SJSA1 (cell line): ENCODE measurements around the gene GTF2A1. TPM values are rescaled to one million over a fixed set of nuclear protein-coding genes. Genes with fewer than 3 reads are reported as not detected.

Experiments used
- DNase-seq, 2 experiments: peaks; one replicate each; pipeline ENCODE4 v3.0.0-alpha.2; 2015 to 2020; ENCODE audit warnings: low spot score in 2 of 2, low read depth in 1 of 2
- H3K27ac ChIP-seq: fragments of 250-450 bp; sonication (Bioruptor Pico); 2 replicates; pipeline ENCODE4 v1.5.1; 2020; ENCODE audit warnings: mild to moderate bottlenecking, moderate library complexity
- H3K27me3 ChIP-seq: fragments of 250-450 bp; sonication (Bioruptor Pico); replicated peaks from 2 replicates; pipeline ENCODE4 v1.5.1; 2020; ENCODE audit warnings: mild to moderate bottlenecking, moderate library complexity
- H3K36me3 ChIP-seq: fragments of 250-450 bp; sonication (Bioruptor Pico); 2 replicates; pipeline ENCODE4 v1.5.1; 2020; ENCODE audit warnings: mild to moderate bottlenecking
- H3K4me1 ChIP-seq: fragments of 250-450 bp; sonication (Bioruptor Pico); replicated peaks from 2 replicates; pipeline ENCODE4 v1.6.1; 2021; ENCODE audit warnings: mild to moderate bottlenecking
- H3K4me3 ChIP-seq: fragments of 250-450 bp; sonication (Bioruptor Pico); 2 replicates; pipeline ENCODE4 v1.5.1; 2020; ENCODE audit warnings: mild to moderate bottlenecking
- H3K9me3 ChIP-seq: fragments of 250-450 bp; sonication (Bioruptor Pico); replicated peaks from 2 replicates; pipeline ENCODE4 v1.5.1; 2020; ENCODE audit warnings: mild to moderate bottlenecking
- total RNA-seq: library from RNA; depleted of rRNA; stranded (reverse); fragments of >200 nt; shearing (Covaris generic); gene quantifications from 2 replicates; pipeline ENCODE4 v1.2.3, GENCODE V29; 2014; rRNA removed

The GTF2A1 gene
- 24.5 and 39.9 TPM in 2 replicates for total RNA-seq

DNA sequence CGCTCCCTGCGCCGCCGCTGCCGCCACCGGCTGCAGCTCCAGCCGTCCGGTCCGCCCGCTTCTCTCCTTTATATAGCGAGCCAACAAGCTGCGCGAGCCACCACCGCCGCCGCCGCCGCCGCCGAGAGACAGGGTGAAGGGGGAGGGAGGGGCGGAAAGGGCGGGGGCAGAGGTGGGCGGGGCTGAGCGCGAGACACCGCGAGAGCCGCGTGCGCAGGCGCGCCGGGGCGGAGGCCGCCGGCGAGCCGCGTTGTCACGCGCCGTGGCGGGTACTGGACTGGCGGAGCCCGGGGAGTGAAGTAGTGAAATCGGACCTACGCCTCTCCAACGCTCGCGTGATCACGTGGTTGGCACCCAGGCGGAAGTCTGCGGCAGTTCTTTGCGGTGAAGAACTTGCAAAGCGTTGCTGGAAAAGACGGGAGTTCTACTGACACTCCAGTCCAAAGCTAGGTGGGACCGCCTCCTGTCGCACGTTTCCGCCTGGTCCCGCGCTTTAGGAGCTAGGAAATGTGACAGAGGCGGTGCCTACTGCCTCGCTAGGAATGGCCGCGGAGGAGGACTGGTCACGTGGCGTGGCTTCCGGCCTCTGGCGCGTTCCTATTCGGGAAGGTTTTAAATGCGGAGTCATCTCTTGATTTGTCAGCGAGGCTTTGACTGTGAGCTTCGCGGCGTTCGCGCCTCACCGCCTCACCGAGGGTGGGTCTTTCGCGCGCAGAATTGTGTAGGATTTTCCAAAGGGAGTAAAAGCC, at the start of gene GTF2A1:
Gene GTF2A1 (minus strand): TSS at position 130 of the 749 bp plus-strand sequence. CDS start 441 bp downstream, outside the sequence.
- Histone ChIP-seq H3K9me3 (no peaks in the 10 kb centered on the region), H3K4me3 (peak within 1 kb of the TSS; percentile 48), H3K36me3 (peaks cover 14% of the 10 kb centered on the region), H3K4me1 (peaks cover 7% of the 10 kb centered on the region; the same call in 1 of the 2 replicates), H3K27ac (peak within 1 kb of the TSS; percentile 99), H3K27me3 (no peaks in the 10 kb centered on the region)
- DNase-seq, result peak; percentile 94 to 97

DNA sequence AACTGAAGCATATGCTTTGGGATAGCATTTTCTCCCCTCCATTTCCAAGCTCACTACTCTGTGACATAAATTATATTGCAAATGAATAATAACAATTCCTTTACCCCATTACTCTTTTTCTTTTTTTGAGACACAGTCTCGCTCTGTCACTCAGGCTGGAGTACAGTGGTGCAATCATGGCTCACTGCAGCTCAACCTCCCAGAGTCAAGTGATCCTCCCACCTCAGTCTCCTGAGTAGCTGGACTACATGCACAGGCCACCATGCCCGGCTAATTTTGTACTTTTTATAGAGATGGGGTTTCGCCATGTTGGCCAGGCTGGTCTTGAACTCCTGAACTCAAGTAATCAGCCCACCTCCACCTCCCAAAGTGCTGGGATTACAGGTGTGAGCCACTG, 49.2 kb upstream of the GTF2A1 start:
- Histone ChIP-seq H3K27me3 (no peaks in the 10 kb centered on the region), H3K4me3 (no peak overlapping the region), H3K9me3 (no peaks in the 10 kb centered on the region), H3K27ac (no peak overlapping the region), H3K36me3 (no peaks in the 10 kb centered on the region), H3K4me1 (no peaks in the 10 kb centered on the region)
- no peak for DNase-seq

DNA sequence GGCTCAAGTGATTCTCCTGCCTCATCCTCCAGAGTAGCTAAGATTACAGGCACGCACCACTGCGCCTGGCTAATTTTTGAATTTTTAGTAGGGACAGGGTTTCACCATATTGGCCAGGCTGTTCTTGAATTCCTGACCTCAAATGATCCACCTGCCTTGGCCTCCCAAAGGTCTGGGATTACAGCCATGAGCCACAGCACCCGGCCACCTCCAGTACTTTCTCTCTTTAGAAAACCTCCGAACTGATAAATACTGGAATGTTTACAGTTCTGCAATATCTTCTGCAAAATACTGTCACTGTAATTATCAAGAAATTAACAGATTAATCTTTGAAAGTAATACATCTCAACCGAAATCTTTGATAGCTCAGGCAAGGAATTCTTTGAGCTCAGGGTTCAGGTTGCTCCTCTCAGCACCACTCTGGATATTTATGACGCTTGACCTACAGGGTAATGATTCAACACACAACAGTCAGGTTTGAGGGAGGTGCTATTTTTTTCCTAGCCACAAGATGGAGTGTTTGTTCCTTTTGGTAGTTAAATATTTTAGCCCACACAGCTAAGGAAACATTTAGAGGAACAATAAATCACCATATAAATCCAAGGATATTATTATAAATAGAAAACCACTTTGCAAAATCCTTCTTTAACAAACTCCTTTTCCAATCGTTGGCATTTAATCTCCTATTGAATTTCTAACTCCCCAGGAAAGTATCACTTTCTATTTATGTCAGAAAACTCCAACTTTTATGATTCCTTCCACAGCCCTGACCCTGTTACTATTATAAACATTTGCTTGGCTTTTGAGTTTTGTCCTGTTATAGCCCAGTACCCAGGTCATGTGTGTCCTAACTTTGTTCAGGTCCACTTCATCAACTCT, 48.6 kb upstream of the GTF2A1 start:
- Histone ChIP-seq H3K36me3 (no peaks in the 10 kb centered on the region), H3K27ac (no peak overlapping the region), H3K27me3 (no peaks in the 10 kb centered on the region), H3K4me3 (no peak overlapping the region), H3K4me1 (no peaks in the 10 kb centered on the region), H3K9me3 (no peaks in the 10 kb centered on the region)
- DNase-seq, result peak in 1 of 2 experiments; percentile 23

DNA sequence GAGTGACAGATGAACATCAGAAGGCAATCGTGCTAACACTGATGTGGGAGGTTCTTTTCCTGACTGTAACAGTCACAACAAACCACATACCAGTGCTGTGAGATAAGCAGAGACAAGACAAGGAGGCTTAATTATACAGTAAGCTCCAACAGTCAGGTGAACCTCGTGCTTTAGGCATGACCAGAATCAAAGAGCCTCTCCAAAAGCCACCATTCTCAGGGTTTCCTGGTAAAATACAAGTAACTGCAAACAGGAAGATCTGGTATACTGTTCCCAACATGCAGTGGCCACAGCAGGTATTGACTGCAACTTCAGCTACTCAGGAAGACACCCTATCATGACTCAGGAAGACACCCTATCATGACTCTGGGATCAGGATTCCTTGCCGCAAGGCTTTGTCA, 47.3 kb upstream of the GTF2A1 start:
- Histone ChIP-seq H3K27me3 (no peaks in the 10 kb centered on the region), H3K4me1 (no peaks in the 10 kb centered on the region), H3K9me3 (no peaks in the 10 kb centered on the region), H3K27ac (no peak overlapping the region), H3K36me3 (no peaks in the 10 kb centered on the region), H3K4me3 (no peak overlapping the region)
- no peak for DNase-seq

DNA sequence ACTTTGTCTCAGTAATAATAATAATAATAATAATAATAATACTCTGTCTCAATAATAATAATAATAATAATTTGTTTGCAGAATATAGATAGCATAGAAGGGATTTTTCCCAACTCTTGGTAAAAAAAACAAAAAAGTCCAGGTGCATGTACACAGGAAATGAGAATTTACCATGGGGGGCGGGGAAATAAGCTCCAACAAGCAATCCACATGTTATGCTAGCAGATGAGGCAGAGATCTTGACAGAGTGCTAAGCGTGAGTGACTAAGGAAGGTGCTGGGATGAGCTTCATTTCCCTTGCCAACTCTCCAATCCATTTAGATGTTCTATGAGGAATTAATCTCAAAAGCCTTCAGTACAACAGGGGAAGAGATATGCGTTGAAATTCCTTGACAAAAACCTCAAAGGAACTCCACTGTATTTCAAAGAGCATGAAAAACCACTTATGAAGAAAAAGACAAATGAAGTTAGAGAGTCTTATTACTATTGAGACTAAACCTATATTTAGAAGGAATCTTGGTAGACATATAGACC, 44.9 kb upstream of the GTF2A1 start:
- H3K27me3 ChIP-seq, result no peaks in the 10 kb centered on the region
- no peaks in the 10 kb centered on the region for H3K36me3 ChIP-seq
- no peak overlapping the region for H3K4me3 ChIP-seq
- DNase-seq, result no peak
- no peaks in the 10 kb centered on the region for H3K9me3 ChIP-seq
- no peak overlapping the region for H3K27ac ChIP-seq
- no peaks in the 10 kb centered on the region for H3K4me1 ChIP-seq

DNA sequence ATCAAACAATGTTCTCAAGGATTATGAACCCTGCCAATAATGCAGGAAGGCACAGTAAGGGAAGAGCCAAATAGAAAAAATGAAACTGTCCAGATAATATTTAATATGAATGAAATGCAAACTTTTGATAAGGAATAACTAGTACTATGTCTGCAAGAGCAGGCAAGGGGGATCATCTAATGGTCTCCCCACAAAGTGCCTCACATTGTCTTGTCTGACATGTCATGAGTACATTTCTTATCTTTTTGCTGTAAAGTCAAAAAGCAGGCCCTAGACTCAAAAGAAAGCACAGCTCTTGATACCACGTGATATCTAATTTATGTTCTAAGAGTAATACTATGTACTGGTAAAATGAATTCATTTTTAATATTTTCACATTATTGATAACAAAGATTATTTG, 43.9 kb upstream of the GTF2A1 start:
- DNase-seq, result no peak
- H3K4me3 ChIP-seq, result no peak overlapping the region
- H3K27ac ChIP-seq, result no peak overlapping the region
- H3K36me3 ChIP-seq, result no peaks in the 10 kb centered on the region
- H3K9me3 ChIP-seq, result no peaks in the 10 kb centered on the region
- no peaks in the 10 kb centered on the region for H3K4me1 ChIP-seq
- H3K27me3 ChIP-seq, result no peaks in the 10 kb centered on the region

DNA sequence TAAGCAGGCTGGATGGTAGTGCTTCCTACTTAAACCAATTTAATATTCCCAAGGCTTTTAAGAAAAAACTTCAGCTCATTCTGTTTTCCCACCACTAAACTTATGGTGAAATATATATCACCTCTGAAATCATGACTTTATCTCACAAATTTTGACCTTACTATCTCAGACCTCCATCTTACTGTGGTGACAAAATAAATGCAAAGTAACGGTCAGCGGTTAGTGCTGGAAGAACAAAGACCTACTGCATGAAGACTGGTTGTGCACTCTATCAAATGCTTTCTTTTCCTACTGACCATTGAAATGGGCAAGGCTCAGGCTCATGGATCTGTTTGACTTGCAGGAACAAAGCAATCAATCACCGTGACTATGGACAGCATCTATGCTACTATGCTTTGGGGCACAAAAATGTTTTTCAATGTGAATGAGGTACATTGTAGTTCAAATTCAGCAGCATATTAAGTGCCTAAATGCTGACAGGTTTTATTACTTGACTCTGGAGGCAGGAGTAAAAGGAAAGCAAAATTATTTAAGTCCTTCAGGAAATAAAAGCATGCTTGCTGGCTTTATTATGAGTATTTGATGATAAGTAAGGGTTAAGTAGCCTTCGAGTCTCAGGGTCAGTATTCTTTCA, 43.1 kb upstream of the GTF2A1 start:
- no peak overlapping the region for H3K4me3 ChIP-seq

DNA sequence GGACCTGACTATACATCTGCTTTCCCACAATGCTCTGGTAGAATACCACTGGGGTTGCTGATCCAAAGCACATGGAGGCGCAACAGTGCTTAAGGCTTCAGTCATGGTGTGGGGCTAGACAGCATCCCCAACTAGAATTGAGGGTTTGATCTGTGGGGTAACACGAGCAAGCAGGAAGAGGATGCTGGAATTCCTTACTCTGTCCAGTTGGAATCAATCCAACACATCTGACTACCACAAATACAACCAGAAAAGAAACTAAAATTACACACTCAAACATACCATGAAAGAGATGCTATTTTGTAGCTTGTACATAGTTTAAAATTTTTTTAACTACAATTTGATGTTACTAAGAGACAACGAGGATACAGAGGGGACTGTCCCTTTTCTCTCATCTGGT, 40.4 kb upstream of the GTF2A1 start:
- no peak for DNase-seq

More for the DNA sequence above, 43.1 kb upstream of the GTF2A1 start:
- DNase-seq, result no peak
- Histone ChIP-seq H3K9me3 (no peaks in the 10 kb centered on the region), H3K36me3 (no peaks in the 10 kb centered on the region), H3K4me1 (no peaks in the 10 kb centered on the region), H3K27ac (no peak overlapping the region), H3K27me3 (no peaks in the 10 kb centered on the region)

DNA sequence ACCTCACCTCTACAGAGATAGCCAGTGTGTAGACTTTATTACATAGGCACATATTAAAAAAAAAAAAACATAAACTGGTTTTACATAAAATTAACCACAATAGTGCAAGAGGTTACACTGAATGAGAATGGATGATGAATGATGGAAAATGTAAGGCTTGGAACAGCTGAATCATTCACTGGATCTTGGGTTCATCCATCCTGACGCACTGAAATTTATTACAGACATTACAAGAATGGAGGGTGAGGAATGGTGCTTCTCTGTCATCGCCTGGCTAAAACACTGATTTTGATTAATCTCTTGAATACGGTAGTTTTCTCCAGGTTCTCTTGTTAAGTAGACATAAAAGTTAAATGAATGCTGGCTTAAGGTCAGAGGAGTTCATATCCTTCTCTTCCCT, 40.0 kb upstream of the GTF2A1 start:
- H3K4me3 ChIP-seq, result no peak overlapping the region
- H3K4me1 ChIP-seq, result no peaks in the 10 kb centered on the region
- no peaks in the 10 kb centered on the region for H3K36me3 ChIP-seq
- no peaks in the 10 kb centered on the region for H3K9me3 ChIP-seq
- H3K27me3 ChIP-seq, result no peaks in the 10 kb centered on the region
- H3K27ac ChIP-seq, result no peak overlapping the region
- no peak for DNase-seq

More for the DNA sequence above, 40.4 kb upstream of the GTF2A1 start:
- Histone ChIP-seq H3K4me3 (no peak overlapping the region), H3K4me1 (no peaks in the 10 kb centered on the region), H3K9me3 (no peaks in the 10 kb centered on the region), H3K27ac (no peak overlapping the region), H3K36me3 (no peaks in the 10 kb centered on the region), H3K27me3 (no peaks in the 10 kb centered on the region)

DNA sequence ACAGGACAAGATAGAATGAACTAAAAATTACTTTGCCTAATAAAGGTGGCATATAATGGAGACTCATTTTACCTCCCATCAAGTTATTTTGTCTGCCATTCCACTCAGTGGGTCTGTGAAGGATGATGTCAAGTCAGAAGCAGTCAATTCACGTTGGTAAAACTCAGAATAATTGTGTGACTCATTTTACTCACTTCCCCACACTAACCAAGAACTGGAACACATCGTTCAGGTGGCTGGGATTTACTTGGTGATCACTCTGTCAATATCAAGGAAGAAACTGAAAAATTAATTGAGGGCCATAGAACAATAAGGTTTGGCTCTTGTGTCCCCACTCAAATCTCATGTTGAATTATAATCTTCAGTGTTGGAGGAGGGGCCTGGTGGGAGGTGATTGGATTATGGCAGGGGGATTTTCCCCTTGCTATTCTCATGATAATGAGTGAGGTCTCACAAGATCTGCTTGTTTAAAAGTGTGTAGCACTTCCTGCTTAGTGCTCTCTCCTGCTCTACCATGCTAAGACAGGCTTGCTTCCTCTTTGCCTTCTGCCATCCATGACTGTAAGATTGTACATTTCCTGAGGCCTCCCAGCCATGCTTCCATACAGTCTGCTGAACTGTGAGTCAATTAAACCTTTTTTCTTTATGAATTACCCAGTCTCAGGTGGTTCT, 35.7 kb upstream of the GTF2A1 start:
- H3K27ac ChIP-seq, result no peak overlapping the region
- no peaks in the 10 kb centered on the region for H3K4me1 ChIP-seq
- no peak for DNase-seq
- no peaks in the 10 kb centered on the region for H3K9me3 ChIP-seq
- no peaks in the 10 kb centered on the region for H3K36me3 ChIP-seq
- H3K4me3 ChIP-seq, result no peak overlapping the region
- H3K27me3 ChIP-seq, result no peaks in the 10 kb centered on the region

DNA sequence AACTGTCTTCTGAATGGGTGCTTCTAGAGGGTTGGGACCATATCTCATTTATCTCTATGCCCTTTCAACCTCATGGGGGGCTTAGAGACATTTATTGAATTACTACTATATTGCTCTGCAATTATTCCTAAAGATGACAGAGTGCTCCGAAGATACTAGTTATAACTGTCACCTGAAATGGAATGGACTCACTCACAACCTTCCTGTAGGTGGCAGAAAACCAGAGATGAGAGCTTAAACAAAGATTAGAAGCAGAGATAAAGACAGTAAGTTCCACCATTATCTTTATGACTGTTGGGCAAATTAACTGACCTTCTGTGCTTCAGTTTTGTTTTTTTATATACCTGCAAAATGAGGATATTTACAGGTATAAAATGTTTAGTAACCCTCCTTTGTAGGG, 31.5 kb upstream of the GTF2A1 start:
- no peaks in the 10 kb centered on the region for H3K27me3 ChIP-seq
- no peaks in the 10 kb centered on the region for H3K9me3 ChIP-seq
- no peaks in the 10 kb centered on the region for H3K36me3 ChIP-seq
- no peak overlapping the region for H3K27ac ChIP-seq
- H3K4me1 ChIP-seq, result no peaks in the 10 kb centered on the region
- no peak overlapping the region for H3K4me3 ChIP-seq
- no peak for DNase-seq

DNA sequence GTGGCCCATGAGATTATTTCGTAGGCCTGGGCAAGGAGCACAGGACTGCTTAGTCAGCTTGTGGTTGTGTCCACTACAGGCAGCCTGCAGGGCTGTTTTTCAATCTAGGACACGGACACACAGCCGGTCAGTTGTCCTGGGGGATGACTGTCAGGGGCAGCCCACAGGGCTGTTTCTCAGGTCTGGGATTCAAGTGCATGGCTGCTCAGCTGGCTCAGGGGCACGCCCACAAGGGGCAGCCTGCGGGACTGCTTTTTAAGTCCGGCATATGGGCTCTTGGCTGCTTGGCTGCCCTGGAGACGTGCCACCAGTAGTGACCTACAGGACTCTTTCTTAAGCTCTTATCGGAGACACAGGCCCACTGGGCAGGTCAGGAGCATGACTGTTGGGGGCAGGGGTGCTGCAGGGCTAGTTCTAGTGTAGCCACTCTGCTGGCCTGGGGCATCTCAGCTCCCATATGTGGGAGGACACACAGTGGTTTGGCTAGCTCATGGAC, 26.6 kb upstream of the GTF2A1 start:
- Histone ChIP-seq H3K36me3 (no peaks in the 10 kb centered on the region), H3K27me3 (no peaks in the 10 kb centered on the region), H3K4me3 (no peak overlapping the region), H3K27ac (no peak overlapping the region), H3K9me3 (no peaks in the 10 kb centered on the region; the same call in 1 of the 2 replicates), H3K4me1 (no peaks in the 10 kb centered on the region)
- DNase-seq, result no peak
